Measurements from ENCODE around the gene ST3GAL3. TPM values are rescaled to one million over a fixed set of nuclear protein-coding genes. Genes with fewer than 3 reads are reported as not detected.

The ST3GAL3 gene
- total RNA-seq, 1 experiment from 2014 or later = 8.3 TPM

DNA sequence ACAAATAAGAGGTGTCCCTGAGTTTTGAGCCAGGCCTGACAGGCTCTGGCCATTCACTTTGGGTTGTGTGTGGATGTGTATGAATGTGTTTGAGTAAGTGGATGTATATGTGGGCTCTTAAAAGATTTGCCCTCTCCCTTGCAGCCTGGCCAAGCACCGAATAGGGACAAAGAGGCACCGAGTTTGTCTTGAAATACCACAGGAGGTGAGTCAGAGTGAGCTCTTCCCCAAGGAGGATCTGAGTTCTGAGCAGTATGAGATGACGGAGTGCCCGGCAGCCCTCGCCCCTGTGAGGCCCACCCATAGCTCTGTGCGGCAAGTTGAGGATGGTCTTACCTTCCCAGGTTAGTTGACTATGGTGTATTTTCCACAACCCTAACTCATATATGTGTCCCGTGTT, 38.4 kb upstream of the ST3GAL3 start:
- Histone ChIP-seq H3K79me1 (ENCODE audit: insufficient read depth, low read depth, low read length, poor library complexity, severe bottlenecking) (no peaks in the 10 kb centered on the region), H3K23me2 (ENCODE audit: insufficient read length, low read depth, low read length, poor library complexity, severe bottlenecking) (no peaks in the 10 kb centered on the region), H4K91ac (ENCODE audit: insufficient read length, low read depth, low read length) (no peak overlapping the region), H3K18ac (ENCODE audit: insufficient read length, low read depth, low read length) (no peak overlapping the region), H2BK20ac (ENCODE audit: low read depth, low read length, poor library complexity, severe bottlenecking) (no peak overlapping the region), H2AK5ac (ENCODE audit: insufficient read length, low read length) (no peak overlapping the region), H3K14ac (ENCODE audit: insufficient read depth, low read length) (no peak overlapping the region), H4K8ac (replicated peaks; ENCODE audit: insufficient read length, low read depth, low read length) (no peak overlapping the region), H2BK120ac (ENCODE audit: low read depth, low read length, poor library complexity, severe bottlenecking) (no peak overlapping the region), H3K56ac (ENCODE audit: insufficient read length, low read depth, low read length) (no peak overlapping the region), H2BK5ac (ENCODE audit: insufficient read length, low read length) (no peak overlapping the region), H3K23ac (ENCODE audit: insufficient read length, low read depth, low read length) (no peak overlapping the region), H2AFZ (ENCODE audit: low read length) (no peak overlapping the region), H3K4ac (ENCODE audit: low read depth, low read length) (no peak overlapping the region), H4K5ac (ENCODE audit: insufficient read length, low read depth, low read length) (no peak overlapping the region), H3T11ph (ENCODE audit: low read length) (no peak overlapping the region), H3K9ac (ENCODE audit: extremely low read depth, insufficient read length, low read length) (no peak overlapping the region), H2BK12ac (ENCODE audit: insufficient read length, low read depth, low read length) (no peak overlapping the region), H4K20me1 (ENCODE audit: control insufficient read depth, insufficient read depth, insufficient read length) (no peaks in the 10 kb centered on the region), H2BK15ac (ENCODE audit: low read depth, low read length) (no peak overlapping the region), H3K79me2 (ENCODE audit: insufficient read depth, low read length) (no peaks in the 10 kb centered on the region), H3K9me3 (ENCODE audit: control insufficient read depth, low read depth, low read length) (no peaks in the 10 kb centered on the region), H3K4me1 (ENCODE audit: insufficient read depth, low read length) (no peaks in the 10 kb centered on the region), H3K27me3 (ENCODE audit: insufficient read depth, low read length) (no peaks in the 10 kb centered on the region), H3K4me2 (ENCODE audit: insufficient read depth, insufficient read length, low read length) (no peak overlapping the region), H3K27ac (ENCODE audit: insufficient read length, low read depth, low read length) (no peak overlapping the region)
- Mint-ChIP-seq H3K4me1 (peaks cover 0 to 1% of the 10 kb centered on the region in 2 experiments; a peak in 1 of 4 replicates), H3K27me3 (ENCODE audit: low read depth) (no peaks in the 10 kb centered on the region), H3K9me3 (no peaks in the 10 kb centered on the region), H3K4me3 (no peak overlapping the region), H3K27ac (peak overlapping the region in 2 of 3 experiments; percentile 67 to 78; a peak in 2 of 7 replicates), H3K36me3 (ENCODE audit: insufficient read depth in 1 of 3, low read depth in 3 of 3) (peaks cover 84 to 98% (median 91%) of the 10 kb centered on the region in 3 experiments)
- no peak for DNase-seq
- TF ChIP-seq, protein P1, sequence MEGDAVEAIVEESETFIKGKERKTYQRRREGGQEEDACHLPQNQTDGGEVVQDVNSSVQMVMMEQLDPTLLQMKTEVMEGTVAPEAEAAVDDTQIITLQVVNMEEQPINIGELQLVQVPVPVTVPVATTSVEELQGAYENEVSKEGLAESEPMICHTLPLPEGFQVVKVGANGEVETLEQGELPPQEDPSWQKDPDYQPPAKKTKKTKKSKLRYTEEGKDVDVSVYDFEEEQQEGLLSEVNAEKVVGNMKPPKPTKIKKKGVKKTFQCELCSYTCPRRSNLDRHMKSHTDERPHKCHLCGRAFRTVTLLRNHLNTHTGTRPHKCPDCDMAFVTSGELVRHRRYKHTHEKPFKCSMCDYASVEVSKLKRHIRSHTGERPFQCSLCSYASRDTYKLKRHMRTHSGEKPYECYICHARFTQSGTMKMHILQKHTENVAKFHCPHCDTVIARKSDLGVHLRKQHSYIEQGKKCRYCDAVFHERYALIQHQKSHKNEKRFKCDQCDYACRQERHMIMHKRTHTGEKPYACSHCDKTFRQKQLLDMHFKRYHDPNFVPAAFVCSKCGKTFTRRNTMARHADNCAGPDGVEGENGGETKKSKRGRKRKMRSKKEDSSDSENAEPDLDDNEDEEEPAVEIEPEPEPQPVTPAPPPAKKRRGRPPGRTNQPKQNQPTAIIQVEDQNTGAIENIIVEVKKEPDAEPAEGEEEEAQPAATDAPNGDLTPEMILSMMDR (conservative IDR thresholded peaks at IDR 0.05) = no peak
- WGBS (ENCODE audit: extremely low coverage, insufficient read length, low lambda C conversion rate) = no CpG with 5 or more reads among the region's 7 CpGs
